Body of pancreas (tissue), 4 donors: ENCODE measurements around the gene IQCF6. TPM values are rescaled to one million over a fixed set of nuclear protein-coding genes. Genes with fewer than 3 reads are reported as not detected.

Experiments
- ATAC-seq: fragments of 150-250 bp; one replicate; pipeline ENCODE4 v1.9.1; 2016
- DNase-seq, 4 donors: peaks; one replicate each; pipeline ENCODE4 v3.0.0-alpha.2; 2019
- H3K27ac ChIP-seq, 4 donors: fragments of 200-600 bp; sonication (generic); 1 replicate in 3 of 4; 2 replicates in 1 of 4; pipeline versions ENCODE4 v1.5.1 to v1.6.1; 2016 to 2019; ENCODE audit warnings: mild to moderate bottlenecking in 1 of 4, mixed read lengths in 1 of 4, moderate library complexity in 1 of 4
- H3K27me3 ChIP-seq, 2 donors: fragments of 200-600 bp; sonication (generic); one replicate each; pipeline ENCODE4 v1.6.0; 2016; ENCODE audit warnings: mild to moderate bottlenecking in 1 of 2
- H3K36me3 ChIP-seq, 2 donors: fragments of 200-600 bp; sonication (generic); replicated peaks in 1 of 2; 2 replicates each; pipeline ENCODE4 v1.5.1; 2016; ENCODE audit warnings: low read depth in 2 of 2; ENCODE audit not compliant: insufficient read depth in 1 of 2
- H3K4me1 ChIP-seq: fragments of 200-600 bp; sonication (generic); one replicate; pipeline ENCODE4 v1.6.0; 2016
- H3K4me3 ChIP-seq, 2 donors: fragments of 200-600 bp; sonication (generic); 1 replicate in 1 of 2; 2 replicates in 1 of 2; pipeline ENCODE4 v1.5.1; 2016 to 2019
- H3K9me3 ChIP-seq, 3 donors: fragments of 200-600 bp; sonication (generic); 1 replicate in 2 of 3; 2 replicates in 1 of 3; pipeline ENCODE4 v1.5.1; 2016
- POLR2A ChIP-seq, 3 donors: fragments of 450-650 bp; IDR thresholded peaks; one replicate each; pipeline ENCODE4 v1.6.1; 2016; ENCODE audit warnings: antibody characterized with exemption in 3 of 3, mild to moderate bottlenecking in 2 of 3
- WGBS, 2 donors: methylation state at CpG; one replicate each; pipeline ENCODE4 v1.1.5; 2017; 5-methylcytosine and 5-hydroxymethylcytosine counted together
- intact Hi-C: fragments of 100-400 bp; cut with DNase I; formaldehyde crosslinking; loops from one replicate; pipeline ENCODE4 v1.15.1; 2023
- total RNA-seq, 2 donors: library from RNA; depleted of rRNA; stranded (reverse); fragments of >200 nt; gene quantifications; one replicate each; pipeline ENCODE4 v1.1.0, GENCODE V29; 2016
- TF ChIP-seq, protein P1 (sequence below), 7 experiments: fragments of 450-650 bp in 4 of 7; fragments of 200-600 bp in 3 of 7; sonication (generic) in 3 of 7; IDR thresholded peaks; one replicate each; pipeline ENCODE4 v1.5.1; 2016 to 2019; ENCODE audit warnings: antibody characterized with exemption in 7 of 7

Gene IQCF6
- total RNA-seq, 2 donors from 2014 or later: not detected

GRCh38 chr3:51802106-51802703 is 23.2 kb upstream of the IQCF6 start:
- no peaks in the 10 kb centered on the region for H3K9me3 ChIP-seq
- H3K4me3 ChIP-seq: no peak overlapping the region
- no peaks in the 10 kb centered on the region for H3K27me3 ChIP-seq
- no peak overlapping the region for H3K27ac ChIP-seq
- H3K36me3 ChIP-seq: no peaks in the 10 kb centered on the region
- WGBS, 2 donors: 26 to 27% methylated on average over 11 of the region's 11 CpGs
- ATAC-seq: no peak
- DNase-seq: no peak
- intact Hi-C loops: loop anchor here (5.0 kb wide), 1 partner anchor 295 kb away; no protein-coding TSS in a partner anchor
- TF ChIP-seq, protein P1, sequence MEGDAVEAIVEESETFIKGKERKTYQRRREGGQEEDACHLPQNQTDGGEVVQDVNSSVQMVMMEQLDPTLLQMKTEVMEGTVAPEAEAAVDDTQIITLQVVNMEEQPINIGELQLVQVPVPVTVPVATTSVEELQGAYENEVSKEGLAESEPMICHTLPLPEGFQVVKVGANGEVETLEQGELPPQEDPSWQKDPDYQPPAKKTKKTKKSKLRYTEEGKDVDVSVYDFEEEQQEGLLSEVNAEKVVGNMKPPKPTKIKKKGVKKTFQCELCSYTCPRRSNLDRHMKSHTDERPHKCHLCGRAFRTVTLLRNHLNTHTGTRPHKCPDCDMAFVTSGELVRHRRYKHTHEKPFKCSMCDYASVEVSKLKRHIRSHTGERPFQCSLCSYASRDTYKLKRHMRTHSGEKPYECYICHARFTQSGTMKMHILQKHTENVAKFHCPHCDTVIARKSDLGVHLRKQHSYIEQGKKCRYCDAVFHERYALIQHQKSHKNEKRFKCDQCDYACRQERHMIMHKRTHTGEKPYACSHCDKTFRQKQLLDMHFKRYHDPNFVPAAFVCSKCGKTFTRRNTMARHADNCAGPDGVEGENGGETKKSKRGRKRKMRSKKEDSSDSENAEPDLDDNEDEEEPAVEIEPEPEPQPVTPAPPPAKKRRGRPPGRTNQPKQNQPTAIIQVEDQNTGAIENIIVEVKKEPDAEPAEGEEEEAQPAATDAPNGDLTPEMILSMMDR (IDR thresholded peaks at IDR 0.05): no peak
- no peak for TF ChIP-seq POLR2A (IDR thresholded peaks at IDR 0.05)
- H3K4me1 ChIP-seq: no peaks in the 10 kb centered on the region

GRCh38 chr3:51800750-51801125 is 21.7 kb upstream of the IQCF6 start:
- 43 to 56% methylated on average over 5 of the region's 5 CpGs for WGBS, 2 donors
- TF ChIP-seq, protein P1 (IDR thresholded peaks at IDR 0.05): no peak
- no peak for TF ChIP-seq POLR2A (IDR thresholded peaks at IDR 0.05)
- H3K27ac ChIP-seq: no peak overlapping the region
- ATAC-seq (no peak), DNase-seq (no peak)
- intact Hi-C loops: loop anchor here (5.0 kb wide), 1 partner anchor 293 kb away; no protein-coding TSS in a partner anchor
- H3K4me1 ChIP-seq: no peaks in the 10 kb centered on the region
- no peaks in the 10 kb centered on the region for H3K9me3 ChIP-seq
- H3K27me3 ChIP-seq: no peaks in the 10 kb centered on the region
- H3K4me3 ChIP-seq: no peak overlapping the region
- H3K36me3 ChIP-seq: no peaks in the 10 kb centered on the region

DNA sequence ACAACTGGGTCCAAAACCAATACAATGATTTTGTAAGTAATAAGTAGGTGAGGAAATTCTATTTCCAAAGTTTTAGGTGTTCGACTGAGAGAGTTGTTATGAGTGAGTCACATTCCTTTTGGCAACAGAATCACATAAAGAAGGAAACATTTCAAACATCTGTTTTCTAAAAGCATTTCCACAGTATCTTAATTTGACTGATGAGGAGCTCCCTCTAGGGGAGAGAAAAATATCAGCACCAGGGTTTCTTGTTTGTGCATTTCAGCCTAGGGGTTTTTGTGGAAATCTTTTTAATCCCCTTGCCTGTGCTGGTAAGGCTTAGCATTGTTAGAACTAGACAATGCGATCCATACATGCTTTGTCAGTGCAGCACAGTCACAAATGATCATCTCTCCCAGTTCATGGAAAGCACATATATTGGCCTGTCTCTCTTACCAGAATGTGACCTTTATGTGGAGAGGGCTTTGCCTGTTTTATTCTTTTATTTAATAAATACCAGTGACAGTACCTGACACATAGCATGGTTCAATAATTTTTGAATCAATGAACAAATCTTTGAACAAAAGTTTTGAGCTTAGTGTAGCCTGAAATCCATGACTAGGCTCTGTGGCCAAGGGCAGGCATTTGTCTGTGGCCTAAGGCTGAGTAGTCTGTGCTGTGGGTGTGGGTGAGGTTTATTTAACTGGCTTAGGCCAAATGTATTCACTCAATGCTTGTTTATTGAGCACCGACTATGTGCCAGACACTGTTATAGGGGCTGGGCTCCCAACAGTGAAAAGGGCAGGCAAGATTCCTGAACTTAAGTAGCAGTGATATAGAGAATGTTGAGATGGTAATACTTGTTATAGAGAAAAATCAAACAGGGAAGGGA is 21.1 kb upstream of the IQCF6 start:
- Histone ChIP-seq H3K27me3 (no peaks in the 10 kb centered on the region), H3K4me3 (no peak overlapping the region), H3K4me1 (no peaks in the 10 kb centered on the region), H3K36me3 (no peaks in the 10 kb centered on the region), H3K9me3 (no peaks in the 10 kb centered on the region), H3K27ac (no peak overlapping the region)
- peak; percentile 80 for ATAC-seq
- intact Hi-C loops: loop anchor here (5.0 kb wide), 1 partner anchor 293 kb away; no protein-coding TSS in a partner anchor
- no peak for TF ChIP-seq POLR2A (IDR thresholded peaks at IDR 0.05)
- TF ChIP-seq, protein P1 (IDR thresholded peaks at IDR 0.05): peak; percentile 62 to 85 (median 72)
- 5 to 11% methylated on average over 3 of the region's 3 CpGs for WGBS, 2 donors
- DNase-seq: peak in 3 of 4 donors; percentile 16 to 49 (median 25)

DNA sequence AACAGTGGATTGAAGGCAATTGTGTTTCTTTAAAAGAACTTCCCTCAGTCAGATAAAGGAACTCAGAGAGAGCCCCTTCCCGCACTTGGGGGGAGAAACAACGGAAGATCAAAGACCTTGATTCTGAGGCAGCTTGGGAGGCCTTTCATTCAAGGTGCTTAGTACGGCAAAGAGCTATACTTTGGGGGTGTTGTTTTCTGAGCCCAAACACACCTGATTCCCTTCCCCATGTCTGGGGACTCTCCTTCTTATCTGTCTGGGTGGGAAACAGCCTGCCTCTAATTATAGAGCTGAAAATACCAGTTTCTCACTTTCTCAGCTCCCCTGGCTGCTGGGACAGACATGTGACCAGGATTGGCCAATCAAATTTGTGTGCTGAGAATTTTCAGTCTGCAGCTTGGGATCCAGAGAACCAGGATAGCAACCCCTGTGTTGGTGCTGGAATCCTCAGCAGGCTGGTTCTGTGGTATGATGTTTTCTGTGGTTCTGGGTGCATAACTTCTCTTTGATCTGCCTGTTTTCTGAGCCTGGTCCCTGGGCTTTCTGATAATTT is 19.4 kb upstream of the IQCF6 start:
- no peaks in the 10 kb centered on the region for H3K9me3 ChIP-seq
- no peaks in the 10 kb centered on the region for H3K27me3 ChIP-seq
- H3K4me1 ChIP-seq: no peaks in the 10 kb centered on the region
- no peak overlapping the region for H3K4me3 ChIP-seq
- intact Hi-C loops: no loop called here
- ATAC-seq (no peak), DNase-seq (no peak)
- no peaks in the 10 kb centered on the region for H3K36me3 ChIP-seq
- TF ChIP-seq POLR2A (IDR thresholded peaks at IDR 0.05): no peak
- TF ChIP-seq, protein P1 (IDR thresholded peaks at IDR 0.05): no peak
- no peak overlapping the region for H3K27ac ChIP-seq
- 18 to 36% methylated on average over 3 of the region's 3 CpGs for WGBS, 2 donors
